HEK293T (cell line): ENCODE data around the gene ATG9A.

Experiments used
- NFRKB ChIP-seq: fragments of 450-650 bp; IDR thresholded peaks from 2 replicates; pipeline ENCODE4 v1.6.1; 2016; ENCODE audit warnings: mild to moderate bottlenecking, moderate library complexity
- SP1 ChIP-seq: fragments of 450-650 bp; IDR thresholded peaks from 2 replicates; pipeline ENCODE4 v1.6.1; 2017

- TF ChIP-seq NFRKB (no peak), SP1 (no peak)
Measured at GRCh38 chr2:219269362-219270054, 40.1 kb upstream of the ATG9A start.
